Epithelial cell of alveolus of lung (primary cell): Measurements from ENCODE around the gene CD101. TPM values are rescaled to one million over a fixed set of nuclear protein-coding genes. Genes with fewer than 3 reads are reported as not detected.

Experiments used
- total RNA-seq: library from RNA; depleted of rRNA; stranded (reverse); fragments of >200 nt; gene quantifications from 2 replicates; pipeline ENCODE4 v1.2.1, GENCODE V29; 2015

Gene CD101, protein sequence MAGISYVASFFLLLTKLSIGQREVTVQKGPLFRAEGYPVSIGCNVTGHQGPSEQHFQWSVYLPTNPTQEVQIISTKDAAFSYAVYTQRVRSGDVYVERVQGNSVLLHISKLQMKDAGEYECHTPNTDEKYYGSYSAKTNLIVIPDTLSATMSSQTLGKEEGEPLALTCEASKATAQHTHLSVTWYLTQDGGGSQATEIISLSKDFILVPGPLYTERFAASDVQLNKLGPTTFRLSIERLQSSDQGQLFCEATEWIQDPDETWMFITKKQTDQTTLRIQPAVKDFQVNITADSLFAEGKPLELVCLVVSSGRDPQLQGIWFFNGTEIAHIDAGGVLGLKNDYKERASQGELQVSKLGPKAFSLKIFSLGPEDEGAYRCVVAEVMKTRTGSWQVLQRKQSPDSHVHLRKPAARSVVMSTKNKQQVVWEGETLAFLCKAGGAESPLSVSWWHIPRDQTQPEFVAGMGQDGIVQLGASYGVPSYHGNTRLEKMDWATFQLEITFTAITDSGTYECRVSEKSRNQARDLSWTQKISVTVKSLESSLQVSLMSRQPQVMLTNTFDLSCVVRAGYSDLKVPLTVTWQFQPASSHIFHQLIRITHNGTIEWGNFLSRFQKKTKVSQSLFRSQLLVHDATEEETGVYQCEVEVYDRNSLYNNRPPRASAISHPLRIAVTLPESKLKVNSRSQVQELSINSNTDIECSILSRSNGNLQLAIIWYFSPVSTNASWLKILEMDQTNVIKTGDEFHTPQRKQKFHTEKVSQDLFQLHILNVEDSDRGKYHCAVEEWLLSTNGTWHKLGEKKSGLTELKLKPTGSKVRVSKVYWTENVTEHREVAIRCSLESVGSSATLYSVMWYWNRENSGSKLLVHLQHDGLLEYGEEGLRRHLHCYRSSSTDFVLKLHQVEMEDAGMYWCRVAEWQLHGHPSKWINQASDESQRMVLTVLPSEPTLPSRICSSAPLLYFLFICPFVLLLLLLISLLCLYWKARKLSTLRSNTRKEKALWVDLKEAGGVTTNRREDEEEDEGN
- total RNA-seq: under 0.01 and 0.32 TPM in 2 replicates

GRCh38 chr1:117001254-117001927 lies at the start of gene CD101:
Gene CD101, plus strand, starts transcription at chr1:117001760. Its CDS starts 58 bp downstream, at chr1:117001818.

GRCh38 chr1:117059678-117060440 lies 58.3 kb downstream of the CD101 start, which contains the start of gene TTF2:
Gene TTF2, plus strand, starts transcription at chr1:117060326. Its CDS starts 21 bp downstream, at chr1:117060347.

Other genes starting within 250 kb of the CD101 start
- not detected in 2 replicates for gene CD2, start 247.3 kb upstream of the CD101 start, total RNA-seq
- gene PTGFRN, start 91.8 kb upstream of the CD101 start, total RNA-seq: 27.0 and 32.8 TPM in 2 replicates
- 8.8 and 14.5 TPM in 2 replicates for gene TTF2, start 58.6 kb downstream of the CD101 start, total RNA-seq
- gene TRIM45, start 120.0 kb downstream of the CD101 start, total RNA-seq: 1.8 and 2.5 TPM in 2 replicates
- gene VTCN1, start 209.2 kb downstream of the CD101 start, total RNA-seq: not detected in 2 replicates